ENCODE measurements around the gene STAC. TPM values are rescaled to one million over a fixed set of nuclear protein-coding genes. Genes with fewer than 3 reads are reported as not detected.

The STAC gene
- total and polyA plus RNA-seq, 9 of the 15 experiments (the other 6 are each of a cell fraction or from before 2014, with no cell fraction given), result 0.11 TPM; not detected in 8

DNA sequence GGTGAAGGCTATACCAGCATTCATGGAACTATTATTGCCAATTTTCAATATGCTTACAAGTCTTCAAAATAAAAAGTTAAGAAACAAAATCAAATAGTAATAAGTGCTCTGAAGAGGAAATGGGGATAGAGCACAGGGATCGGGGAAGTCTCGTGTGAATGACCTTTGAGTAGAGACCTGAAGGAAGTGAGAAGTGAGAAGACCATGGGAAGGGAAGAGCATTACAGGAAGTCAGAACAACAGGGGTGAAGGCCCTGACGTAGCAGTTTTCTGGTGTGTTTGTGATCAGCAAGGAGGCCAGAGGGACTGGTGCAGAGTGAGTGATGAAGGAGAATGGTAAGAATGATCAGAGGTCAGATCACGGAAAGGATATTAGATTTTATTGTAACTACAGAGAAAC, 48.1 kb downstream of the STAC start:
- no peak for ATAC-seq
- no TSS peak for BruUV-seq (replicated peaks)

More for the DNA sequence above, 48.1 kb downstream of the STAC start:
- Histone ChIP-seq H3K27me3 (ENCODE audit: control insufficient read depth in 2 of 2, insufficient read depth in 2 of 2, low read length in 2 of 2) (no peaks in the 10 kb centered on the region), H3K4me1 (replicated peaks in 1 of 2; ENCODE audit: control insufficient read depth in 2 of 2, insufficient read depth in 2 of 2, low read length in 2 of 2) (no peaks in the 10 kb centered on the region), H3K9me1 (ENCODE audit: control insufficient read depth, insufficient read depth, low read length) (no peaks in the 10 kb centered on the region), H2AFZ (ENCODE audit: low read depth, low read length) (no peak overlapping the region), H3K27ac (ENCODE audit: extremely low read depth, low read depth, low read length) (no peak overlapping the region), H3K79me2 (ENCODE audit: control insufficient read depth, insufficient read depth, low read length) (no peaks in the 10 kb centered on the region), H3K36me3 (ENCODE audit: control insufficient read depth, insufficient read depth, low read length) (no peaks in the 10 kb centered on the region), H4K20me1 (replicated peaks; ENCODE audit: control insufficient read depth, insufficient read depth, low read length) (no peaks in the 10 kb centered on the region), H3K9me3 (replicated peaks; ENCODE audit: control insufficient read depth, insufficient read depth, low read depth, low read length) (no peaks in the 10 kb centered on the region), H3K4me2 (ENCODE audit: insufficient read depth, low read length) (no peak overlapping the region), H3K9ac (ENCODE audit: insufficient read depth in 1 of 2, low read depth in 2 of 2, low read length in 2 of 2) (no peak overlapping the region), H3K4me3 (no peak overlapping the region)
- in situ Hi-C loops (cut with MboI) (no loop called here), intact Hi-C loops (cut with micrococcal nuclease) (no loop called here)
- FAIRE-seq (no peak), DNase-seq (ENCODE audit: extremely low read depth in 1 of 4, low spot score in 3 of 4) (no peak)
- TF ChIP-seq IFI16 (CRISPR knock-in tag; IDR thresholded peaks at IDR 0.05) (no peak), ZNF75A (CRISPR knock-in tag; IDR thresholded peaks at IDR 0.05) (no peak), U2AF2 (optimal IDR thresholded peaks at IDR 0.05; ENCODE audit: low read depth, low read length) (no peak), TAF7 (tag; IDR thresholded peaks at IDR 0.05) (no peak)
- TF ChIP-seq, protein P1, sequence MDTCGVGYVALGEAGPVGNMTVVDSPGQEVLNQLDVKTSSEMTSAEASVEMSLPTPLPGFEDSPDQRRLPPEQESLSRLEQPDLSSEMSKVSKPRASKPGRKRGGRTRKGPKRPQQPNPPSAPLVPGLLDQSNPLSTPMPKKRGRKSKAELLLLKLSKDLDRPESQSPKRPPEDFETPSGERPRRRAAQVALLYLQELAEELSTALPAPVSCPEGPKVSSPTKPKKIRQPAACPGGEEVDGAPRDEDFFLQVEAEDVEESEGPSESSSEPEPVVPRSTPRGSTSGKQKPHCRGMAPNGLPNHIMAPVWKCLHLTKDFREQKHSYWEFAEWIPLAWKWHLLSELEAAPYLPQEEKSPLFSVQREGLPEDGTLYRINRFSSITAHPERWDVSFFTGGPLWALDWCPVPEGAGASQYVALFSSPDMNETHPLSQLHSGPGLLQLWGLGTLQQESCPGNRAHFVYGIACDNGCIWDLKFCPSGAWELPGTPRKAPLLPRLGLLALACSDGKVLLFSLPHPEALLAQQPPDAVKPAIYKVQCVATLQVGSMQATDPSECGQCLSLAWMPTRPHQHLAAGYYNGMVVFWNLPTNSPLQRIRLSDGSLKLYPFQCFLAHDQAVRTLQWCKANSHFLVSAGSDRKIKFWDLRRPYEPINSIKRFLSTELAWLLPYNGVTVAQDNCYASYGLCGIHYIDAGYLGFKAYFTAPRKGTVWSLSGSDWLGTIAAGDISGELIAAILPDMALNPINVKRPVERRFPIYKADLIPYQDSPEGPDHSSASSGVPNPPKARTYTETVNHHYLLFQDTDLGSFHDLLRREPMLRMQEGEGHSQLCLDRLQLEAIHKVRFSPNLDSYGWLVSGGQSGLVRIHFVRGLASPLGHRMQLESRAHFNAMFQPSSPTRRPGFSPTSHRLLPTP (IDR thresholded peaks at IDR 0.05; ENCODE audit: borderline replicate concordance, extremely low read depth, insufficient read length), result no peak
- ChIA-PET POLR2A (no interaction called here), CTCF (ENCODE audit: low intra/inter-chr PET ratio) (no interaction called here)
- 2% methylated on average over 4 of the region's 4 CpGs for WGBS (ENCODE audit: insufficient coverage, low coverage, missing lambda C conversion rate)

Measured in K562 (cell line).